ENCODE measurements around the gene TNIK.

Gene TNIK

GRCh38 chr3:171315101-171315500 lies 145.1 kb downstream of the TNIK start:
- Histone ChIP-seq H3K9me2 (replicated peaks; ENCODE audit: low read depth, low read length) (no peaks in the 10 kb centered on the region), H3K4me1 (ENCODE audit: insufficient read depth, low read length, poor library complexity, severe bottlenecking) (peaks cover 55% of the 10 kb centered on the region)

GRCh38 chr3:171314341-171314740 lies 145.9 kb downstream of the TNIK start:
- Histone ChIP-seq H3K4me1 (ENCODE audit: insufficient read depth, low read length, poor library complexity, severe bottlenecking) (peaks cover 62% of the 10 kb centered on the region), H3K4me3 (ENCODE audit: low read length, poor library complexity, severe bottlenecking) (no peak overlapping the region), H3K9ac (ENCODE audit: low read depth, low read length, poor library complexity, severe bottlenecking) (no peak overlapping the region), H3K36me3 (ENCODE audit: insufficient read depth, low read length) (no peaks in the 10 kb centered on the region), H3K9me3 (ENCODE audit: insufficient read depth, low read depth, low read length) (no peaks in the 10 kb centered on the region), H3K9me2 (replicated peaks; ENCODE audit: low read depth, low read length) (no peaks in the 10 kb centered on the region), H3K4me2 (ENCODE audit: low read depth, low read length, poor library complexity, severe bottlenecking) (no peak overlapping the region), H3K79me2 (ENCODE audit: insufficient read depth, low read length) (peaks cover 70% of the 10 kb centered on the region), H4K20me1 (ENCODE audit: insufficient read depth, low read length, poor library complexity, severe bottlenecking) (peaks cover 11% of the 10 kb centered on the region), H3F3A (ENCODE audit: low read depth) (peaks cover 3% of the 10 kb centered on the region; the same call in 1 of the 2 replicates), H2AFZ (ENCODE audit: low read length) (no peak overlapping the region), H3K27me3 (ENCODE audit: insufficient read depth, low read length, poor library complexity, severe bottlenecking) (no peaks in the 10 kb centered on the region)
- TF ChIP-seq EZH2phosphoT487 (IDR thresholded peaks at IDR 0.05; ENCODE audit: borderline replicate concordance): no peak
- TF ChIP-seq CTCF (conservative IDR thresholded peaks at IDR 0.05; ENCODE audit: low read length): no peak

More at GRCh38 chr3:171315101-171315500, 145.1 kb downstream of the TNIK start:
- Histone ChIP-seq H2AFZ (ENCODE audit: low read length) (no peak overlapping the region), H3K9me3 (ENCODE audit: insufficient read depth, low read depth, low read length) (no peaks in the 10 kb centered on the region), H3K4me2 (ENCODE audit: low read depth, low read length, poor library complexity, severe bottlenecking) (no peak overlapping the region), H3F3A (ENCODE audit: low read depth) (peaks cover 3% of the 10 kb centered on the region; the same call in 1 of the 2 replicates), H3K4me3 (ENCODE audit: low read length, poor library complexity, severe bottlenecking) (no peak overlapping the region), H3K79me2 (ENCODE audit: insufficient read depth, low read length) (peaks cover 70% of the 10 kb centered on the region), H4K20me1 (ENCODE audit: insufficient read depth, low read length, poor library complexity, severe bottlenecking) (peaks cover 11% of the 10 kb centered on the region), H3K9ac (ENCODE audit: low read depth, low read length, poor library complexity, severe bottlenecking) (no peak overlapping the region), H3K36me3 (ENCODE audit: insufficient read depth, low read length) (no peaks in the 10 kb centered on the region), H3K27me3 (ENCODE audit: insufficient read depth, low read length, poor library complexity, severe bottlenecking) (no peaks in the 10 kb centered on the region)
- no peak for TF ChIP-seq CTCF (conservative IDR thresholded peaks at IDR 0.05; ENCODE audit: low read length)
- TF ChIP-seq EZH2phosphoT487 (IDR thresholded peaks at IDR 0.05; ENCODE audit: borderline replicate concordance): no peak

GRCh38 chr3:171313702-171314101 lies 146.5 kb downstream of the TNIK start:
- TF ChIP-seq EZH2phosphoT487 (IDR thresholded peaks at IDR 0.05; ENCODE audit: borderline replicate concordance) (no peak), CTCF (conservative IDR thresholded peaks at IDR 0.05; ENCODE audit: low read length) (no peak)
- Histone ChIP-seq H3K4me2 (ENCODE audit: low read depth, low read length, poor library complexity, severe bottlenecking) (no peak overlapping the region), H3K9me2 (replicated peaks; ENCODE audit: low read depth, low read length) (no peaks in the 10 kb centered on the region), H3K4me1 (ENCODE audit: insufficient read depth, low read length, poor library complexity, severe bottlenecking) (peaks cover 65% of the 10 kb centered on the region), H3K9ac (ENCODE audit: low read depth, low read length, poor library complexity, severe bottlenecking) (no peak overlapping the region), H2AFZ (ENCODE audit: low read length) (no peak overlapping the region), H4K20me1 (ENCODE audit: insufficient read depth, low read length, poor library complexity, severe bottlenecking) (peaks cover 11% of the 10 kb centered on the region), H3K27me3 (ENCODE audit: insufficient read depth, low read length, poor library complexity, severe bottlenecking) (no peaks in the 10 kb centered on the region), H3K9me3 (ENCODE audit: insufficient read depth, low read depth, low read length) (no peaks in the 10 kb centered on the region), H3K79me2 (ENCODE audit: insufficient read depth, low read length) (peaks cover 73% of the 10 kb centered on the region), H3K4me3 (ENCODE audit: low read length, poor library complexity, severe bottlenecking) (no peak overlapping the region), H3F3A (ENCODE audit: low read depth) (peaks cover 3% of the 10 kb centered on the region; the same call in 1 of the 2 replicates), H3K36me3 (ENCODE audit: insufficient read depth, low read length) (no peaks in the 10 kb centered on the region)

Data from Loucy (cell line).